Measurements from ENCODE around the gene DGKZ.

Gene DGKZ

GRCh38 chr11:46402957-46403902, 56.0 kb downstream of the DGKZ start:
- Histone ChIP-seq H3K36me3 (replicated peaks) (peaks cover 9% of the 10 kb centered on the region), H3K4me3 (ENCODE audit: low read depth, low read length) (no peak overlapping the region), H3K27me3 (replicated peaks) (no peaks in the 10 kb centered on the region), H3K27ac (no peak overlapping the region)
- no peak for TF ChIP-seq CTCF (IDR thresholded peaks at IDR 0.05; ENCODE audit: low read depth, low read length, missing control alignments)
- no peak for DNase-seq
- in situ Hi-C loops (cut with HindIII; ENCODE audit: low pct_ligation_motif_present, low sequenced_read_pairs) = no loop called here

GRCh38 chr11:46404476-46405017, 57.3 kb downstream of the DGKZ start:
- Histone ChIP-seq H3K27me3 (replicated peaks) (no peaks in the 10 kb centered on the region), H3K4me3 (ENCODE audit: low read depth, low read length) (no peak overlapping the region), H3K36me3 (replicated peaks) (peaks cover 20% of the 10 kb centered on the region), H3K27ac (no peak overlapping the region)
- TF ChIP-seq CTCF (IDR thresholded peaks at IDR 0.05; ENCODE audit: low read depth, low read length, missing control alignments) = no peak
- in situ Hi-C loops (cut with HindIII; ENCODE audit: low pct_ligation_motif_present, low sequenced_read_pairs) = no loop called here
- no peak for DNase-seq

GRCh38 chr11:46407635-46408034, 60.4 kb downstream of the DGKZ start:
- Histone ChIP-seq H3K36me3 (replicated peaks) (peaks cover 26% of the 10 kb centered on the region), H3K27ac (no peak overlapping the region), H3K4me3 (ENCODE audit: low read depth, low read length) (no peak overlapping the region), H3K27me3 (replicated peaks) (no peaks in the 10 kb centered on the region)
- DNase-seq = no peak
- TF ChIP-seq CTCF (IDR thresholded peaks at IDR 0.05; ENCODE audit: low read depth, low read length, missing control alignments) = no peak
- in situ Hi-C loops (cut with HindIII; ENCODE audit: low pct_ligation_motif_present, low sequenced_read_pairs) = no loop called here

GRCh38 chr11:46408407-46408986, 61.2 kb downstream of the DGKZ start:
- H3K4me3 ChIP-seq (ENCODE audit: low read depth, low read length) = no peak overlapping the region
- no peaks in the 10 kb centered on the region for H3K27me3 ChIP-seq (replicated peaks)
- H3K36me3 ChIP-seq (replicated peaks) = peaks cover 26% of the 10 kb centered on the region
- in situ Hi-C loops (cut with HindIII; ENCODE audit: low pct_ligation_motif_present, low sequenced_read_pairs) = no loop called here
- TF ChIP-seq CTCF (IDR thresholded peaks at IDR 0.05; ENCODE audit: low read depth, low read length, missing control alignments) = no peak
- no peak for DNase-seq
- H3K27ac ChIP-seq = no peak overlapping the region

GRCh38 chr11:46410021-46410420, 62.8 kb downstream of the DGKZ start:
- no peak for DNase-seq
- peaks cover 29% of the 10 kb centered on the region for H3K36me3 ChIP-seq (replicated peaks)

More at GRCh38 chr11:46410021-46410420, 62.8 kb downstream of the DGKZ start:
- H3K4me3 ChIP-seq (ENCODE audit: low read depth, low read length) = no peak overlapping the region
- in situ Hi-C loops (cut with HindIII; ENCODE audit: low pct_ligation_motif_present, low sequenced_read_pairs) = no loop called here
- TF ChIP-seq CTCF (IDR thresholded peaks at IDR 0.05; ENCODE audit: low read depth, low read length, missing control alignments) = peak; percentile 52
- no peak overlapping the region for H3K27ac ChIP-seq
- no peaks in the 10 kb centered on the region for H3K27me3 ChIP-seq (replicated peaks)
